Dendritic cell treated with granulocyte-macrophage colony-stimulating factor and Interleukin-4, amounts not matched to agents 40 ng/mL and 50 ng/mL, for 4 days (primary cell): ENCODE data around the gene KRT86.
"Not testable (repeated sequence)": the region's sequence is repeated elsewhere in the genome, so short reads cannot be mapped to it uniquely, and the experiment has no call there.

Experiments used
- H3K27ac Mint-ChIP-seq: one replicate; pipeline ENCODE4 v1.8.0; 2022; ENCODE audit warnings: mild to moderate bottlenecking, mixed read lengths
- H3K27me3 Mint-ChIP-seq: one replicate; pipeline ENCODE4 v1.8.0; 2022; ENCODE audit warnings: mild to moderate bottlenecking, mixed read lengths
- H3K36me3 Mint-ChIP-seq: one replicate; pipeline ENCODE4 v1.8.0; 2022; ENCODE audit warnings: low read depth, mixed read lengths
- H3K4me1 Mint-ChIP-seq: one replicate; pipeline ENCODE4 v1.8.0; 2022; ENCODE audit warnings: low read depth, mixed read lengths
- H3K4me3 Mint-ChIP-seq: one replicate; pipeline ENCODE4 v1.8.0; 2022; ENCODE audit warnings: mild to moderate bottlenecking, moderate library complexity, mixed read lengths
- H3K9me3 Mint-ChIP-seq: one replicate; pipeline ENCODE4 v1.8.0; 2022; ENCODE audit warnings: mixed read lengths
- intact Hi-C: fragments of 100-400 bp; cut with micrococcal nuclease; formaldehyde crosslinking; loops from one replicate; pipeline ENCODE4 v1.15.0; 2022

The KRT86 gene

DNA sequence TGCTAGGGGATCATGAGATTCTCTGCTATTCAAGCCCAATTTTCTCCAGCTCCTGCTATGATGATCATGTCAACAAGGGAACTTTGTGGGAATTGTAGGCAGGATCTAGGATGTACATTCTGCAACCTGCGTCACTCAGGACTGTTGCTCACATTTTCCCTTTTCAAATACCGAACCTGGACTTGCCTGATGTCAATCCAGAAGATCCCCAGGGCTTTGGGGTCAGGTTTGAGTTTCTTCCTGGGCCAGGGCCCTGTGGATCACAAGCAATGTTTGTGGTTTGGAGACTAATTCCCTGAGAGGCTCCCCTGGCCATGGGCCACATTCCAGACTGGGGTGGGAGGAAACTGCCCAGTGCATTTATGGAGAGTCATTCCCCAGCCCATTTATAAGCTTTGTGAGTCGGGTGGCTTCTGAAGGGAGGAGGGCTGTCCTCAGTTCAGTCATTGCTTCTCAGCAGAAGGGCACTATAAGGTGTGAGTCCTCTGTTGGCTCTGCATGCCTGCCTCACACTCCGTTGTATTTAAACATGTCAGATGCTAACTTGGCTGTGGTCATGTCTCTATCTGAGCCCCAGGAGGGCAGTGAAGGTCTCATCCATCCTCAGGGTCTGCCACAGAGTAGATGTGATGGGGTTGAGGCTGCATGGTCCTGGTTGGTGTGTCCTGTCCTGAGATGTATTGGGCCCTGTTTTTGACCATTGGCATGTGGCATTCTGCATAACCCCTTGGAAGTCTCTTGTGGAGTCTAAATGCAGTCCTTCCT lies 6.5 kb downstream of the KRT86 start:
- no peaks in the 10 kb centered on the region for H3K9me3 Mint-ChIP-seq
- no peaks in the 10 kb centered on the region for H3K36me3 Mint-ChIP-seq
- intact Hi-C loops, result no loop called here
- peaks cover 27% of the 10 kb centered on the region for H3K27me3 Mint-ChIP-seq
- peaks cover 28% of the 10 kb centered on the region for H3K4me1 Mint-ChIP-seq
- H3K27ac Mint-ChIP-seq, result no peak overlapping the region
- H3K4me3 Mint-ChIP-seq, result no peak overlapping the region

DNA sequence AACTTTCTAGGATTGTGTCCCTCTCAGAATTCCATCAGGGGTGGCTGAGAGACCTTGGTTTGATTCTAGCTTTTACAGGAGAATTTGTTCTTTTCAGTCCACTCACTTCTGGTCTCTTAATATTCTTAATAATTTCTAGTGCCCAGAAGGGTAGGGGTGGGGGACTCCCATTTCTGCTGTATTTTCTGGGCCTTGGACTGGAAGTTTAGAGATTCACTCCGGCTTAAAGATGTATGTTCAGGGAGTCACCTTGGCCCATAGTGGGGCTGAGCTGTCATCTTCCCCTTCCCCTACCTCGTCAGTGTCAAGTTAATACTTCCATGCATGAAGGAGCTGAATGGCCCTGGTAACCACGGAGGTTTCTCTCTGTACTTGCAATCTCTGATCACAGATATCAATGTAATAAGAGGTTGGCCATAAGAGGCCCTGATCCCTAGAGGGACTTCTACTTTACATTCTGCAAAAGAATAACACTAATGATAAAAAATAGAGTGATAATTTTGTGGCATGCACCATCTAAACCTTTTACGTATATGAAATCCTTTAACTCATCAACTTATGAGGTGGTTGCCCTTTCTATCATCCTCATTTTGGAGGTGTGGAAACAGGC lies 10.2 kb downstream of the KRT86 start:
- Mint-ChIP-seq H3K9me3 (no peaks in the 10 kb centered on the region), H3K4me1 (peaks cover 24% of the 10 kb centered on the region), H3K36me3 (no peaks in the 10 kb centered on the region), H3K27ac (no peak overlapping the region), H3K4me3 (no peak overlapping the region), H3K27me3 (peaks cover 16% of the 10 kb centered on the region)
- intact Hi-C loops, result no loop called here

DNA sequence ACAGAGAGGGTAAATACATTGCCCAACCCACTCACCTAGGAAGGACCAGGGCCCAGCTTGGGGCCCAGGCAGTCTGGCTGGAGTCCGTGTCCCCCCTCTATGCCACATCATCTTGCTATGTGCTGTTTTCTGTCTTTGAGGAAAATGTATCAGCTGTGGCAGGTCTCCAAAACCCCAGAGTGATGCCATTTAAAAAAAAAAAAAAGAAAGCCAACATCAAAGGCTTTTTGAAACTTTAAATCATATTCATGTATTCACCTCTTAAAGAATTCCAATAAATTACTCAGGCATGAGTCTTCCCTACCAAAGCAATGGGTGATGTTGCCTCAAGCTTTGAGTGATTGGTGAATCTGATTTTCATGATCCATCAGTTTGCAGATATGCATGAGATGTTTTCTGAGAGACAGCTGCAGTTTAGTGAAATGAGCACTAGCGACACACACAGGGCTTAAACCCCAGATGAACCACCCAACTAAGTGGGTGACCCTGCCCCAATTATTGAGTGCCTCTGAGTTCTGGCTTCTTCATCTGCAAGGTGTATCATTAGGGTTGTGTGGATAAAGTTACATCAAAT lies 10.8 kb downstream of the KRT86 start:
- peaks cover 15% of the 10 kb centered on the region for H3K27me3 Mint-ChIP-seq
- no peaks in the 10 kb centered on the region for H3K9me3 Mint-ChIP-seq
- intact Hi-C loops, result no loop called here

DNA sequence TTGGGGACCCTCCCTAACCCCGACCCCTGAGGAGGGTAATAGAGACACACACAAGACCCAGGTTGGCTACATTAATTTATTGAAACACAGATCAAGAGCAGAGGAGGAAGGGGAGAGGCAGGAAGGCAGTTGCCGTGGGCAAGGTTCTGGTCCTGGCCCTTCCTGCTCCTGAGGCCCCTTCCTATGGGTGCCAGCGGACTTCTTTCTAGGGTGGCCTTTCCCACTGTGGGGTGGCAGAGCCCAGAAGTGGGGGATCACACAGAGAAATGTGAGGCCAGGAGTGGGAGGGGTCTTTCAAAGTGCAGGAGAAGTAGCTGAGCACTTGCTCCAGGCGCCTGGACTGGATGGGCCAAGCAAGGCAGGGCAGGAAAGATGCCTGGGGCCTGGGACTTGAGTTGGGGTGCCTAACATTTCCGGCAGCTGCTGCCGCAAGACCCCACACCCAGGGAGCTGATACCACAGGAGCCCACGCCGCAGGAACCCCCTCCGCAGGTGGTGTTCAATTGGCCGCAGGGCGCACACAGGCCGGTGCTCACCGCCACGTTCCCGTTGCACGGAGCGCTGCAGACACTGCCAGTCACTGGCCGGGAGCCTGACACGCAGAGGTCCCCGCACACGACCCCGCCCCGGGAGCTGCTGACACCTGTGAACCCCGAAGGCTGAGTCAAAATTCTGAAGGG lies 11.5 kb downstream of the KRT86 start:
- no peak overlapping the region for H3K27ac Mint-ChIP-seq

More for the DNA sequence above, 10.8 kb downstream of the KRT86 start:
- H3K4me1 Mint-ChIP-seq, result peaks cover 18% of the 10 kb centered on the region
- no peak overlapping the region for H3K4me3 Mint-ChIP-seq
- no peak overlapping the region for H3K27ac Mint-ChIP-seq
- no peaks in the 10 kb centered on the region for H3K36me3 Mint-ChIP-seq

DNA sequence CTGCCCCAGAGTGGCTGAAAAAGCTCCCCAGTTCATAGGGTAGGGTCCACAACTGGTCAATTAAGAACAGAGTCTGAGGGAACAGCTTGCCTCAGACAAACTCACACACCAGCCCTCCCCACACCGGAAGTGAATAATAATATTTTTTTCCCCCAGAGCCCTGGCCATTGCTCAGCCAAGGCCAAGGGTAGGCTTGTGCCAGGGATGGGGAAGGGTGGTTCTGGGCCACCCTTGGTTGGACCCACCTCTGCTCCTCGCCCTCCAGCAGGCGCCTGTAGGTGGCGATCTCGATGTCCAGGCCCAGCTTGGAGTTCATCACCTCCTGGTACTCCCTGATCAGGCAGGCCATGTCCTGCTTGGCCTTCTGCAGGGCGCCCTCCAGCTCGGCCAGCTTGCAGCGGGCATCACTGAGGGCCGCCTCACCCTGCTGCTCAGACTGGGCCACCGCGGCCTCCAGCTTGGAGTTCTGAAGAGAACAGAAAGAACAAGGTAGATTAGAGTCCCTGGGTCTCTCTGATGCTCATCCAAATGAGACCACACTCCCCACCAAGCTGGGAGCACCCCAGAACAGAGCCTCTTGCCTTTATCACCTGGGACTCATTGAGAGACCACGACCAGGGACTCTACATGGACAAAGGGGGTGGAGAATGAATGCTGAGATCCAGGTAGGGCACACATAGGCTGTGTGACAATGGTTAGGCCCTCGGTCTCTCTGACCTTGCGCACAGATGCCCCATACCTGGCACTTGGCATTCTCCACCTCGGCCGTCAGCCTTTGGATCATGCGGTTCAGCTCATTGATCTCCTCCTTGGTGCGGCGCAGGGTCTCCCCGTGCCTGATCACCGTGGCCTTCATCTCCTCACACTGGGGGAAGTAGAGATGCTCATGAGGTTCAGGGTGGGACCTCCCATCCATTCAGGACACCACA lies 12.7 kb downstream of the KRT86 start:
- H3K4me3 Mint-ChIP-seq, H3K36me3 Mint-ChIP-seq, H3K27ac Mint-ChIP-seq, intact Hi-C loops, H3K9me3 Mint-ChIP-seq: not testable (repeated sequence)
- Mint-ChIP-seq H3K4me1 (peaks cover 13% of the 10 kb centered on the region), H3K27me3 (peaks cover 22% of the 10 kb centered on the region)

More for the DNA sequence above, 11.5 kb downstream of the KRT86 start:
- Mint-ChIP-seq H3K9me3 (no peaks in the 10 kb centered on the region), H3K4me3 (no peak overlapping the region), H3K27me3 (peaks cover 15% of the 10 kb centered on the region), H3K36me3 (no peaks in the 10 kb centered on the region), H3K4me1 (peaks cover 13% of the 10 kb centered on the region)
- intact Hi-C loops, result no loop called here

DNA sequence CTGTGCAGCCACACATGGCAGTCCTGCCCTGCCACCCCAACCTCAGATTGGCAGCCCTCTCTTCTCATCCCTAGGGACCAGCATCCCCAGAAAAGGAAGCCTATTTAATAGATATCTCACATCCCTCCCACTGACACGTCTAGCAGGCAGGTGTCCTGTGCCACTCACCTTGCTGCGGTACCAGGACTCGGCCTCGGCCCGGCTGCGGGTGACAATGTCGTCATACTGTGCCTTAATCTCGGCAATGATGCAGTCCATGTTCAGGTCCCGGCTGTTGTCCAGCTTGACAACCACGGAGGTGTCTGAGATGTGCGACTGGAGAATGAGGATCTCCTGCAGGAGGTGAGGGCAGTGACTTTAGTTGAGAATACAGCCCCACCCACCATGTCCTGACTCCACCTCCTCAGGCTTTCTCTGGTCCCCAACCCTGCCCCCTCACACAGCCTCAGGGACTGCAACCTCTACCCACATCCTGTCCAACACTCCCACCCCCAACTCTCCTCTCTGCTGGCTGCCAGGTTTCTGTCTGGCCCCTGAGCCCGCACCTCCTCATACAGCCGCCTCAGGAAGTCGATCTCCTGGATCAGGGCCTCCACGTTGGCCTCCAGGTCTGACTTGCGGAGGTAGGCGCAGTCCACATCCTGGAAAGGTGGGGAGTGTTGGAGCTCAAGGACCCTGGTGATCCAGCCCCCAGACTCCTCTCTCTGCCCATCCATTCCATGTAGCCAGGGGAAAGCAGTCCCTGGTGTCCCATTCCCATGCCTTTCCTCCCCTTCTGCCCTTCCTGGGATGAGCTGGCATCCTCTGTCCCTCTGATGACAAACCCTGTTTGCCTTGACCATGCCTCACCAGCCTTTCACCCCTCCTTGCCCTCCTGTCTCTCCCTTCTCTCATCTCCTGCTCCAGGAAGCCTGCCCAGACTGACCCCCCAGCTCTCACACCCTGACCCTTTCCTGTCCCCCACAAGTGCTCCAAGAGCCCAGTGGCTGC lies 13.7 kb downstream of the KRT86 start:
- H3K4me1 Mint-ChIP-seq, result peaks cover 13% of the 10 kb centered on the region
- peak overlapping the region; percentile 1 for H3K27ac Mint-ChIP-seq
- H3K9me3 Mint-ChIP-seq, intact Hi-C loops, H3K36me3 Mint-ChIP-seq, H3K4me3 Mint-ChIP-seq: not testable (repeated sequence)
- peaks cover 25% of the 10 kb centered on the region for H3K27me3 Mint-ChIP-seq

DNA sequence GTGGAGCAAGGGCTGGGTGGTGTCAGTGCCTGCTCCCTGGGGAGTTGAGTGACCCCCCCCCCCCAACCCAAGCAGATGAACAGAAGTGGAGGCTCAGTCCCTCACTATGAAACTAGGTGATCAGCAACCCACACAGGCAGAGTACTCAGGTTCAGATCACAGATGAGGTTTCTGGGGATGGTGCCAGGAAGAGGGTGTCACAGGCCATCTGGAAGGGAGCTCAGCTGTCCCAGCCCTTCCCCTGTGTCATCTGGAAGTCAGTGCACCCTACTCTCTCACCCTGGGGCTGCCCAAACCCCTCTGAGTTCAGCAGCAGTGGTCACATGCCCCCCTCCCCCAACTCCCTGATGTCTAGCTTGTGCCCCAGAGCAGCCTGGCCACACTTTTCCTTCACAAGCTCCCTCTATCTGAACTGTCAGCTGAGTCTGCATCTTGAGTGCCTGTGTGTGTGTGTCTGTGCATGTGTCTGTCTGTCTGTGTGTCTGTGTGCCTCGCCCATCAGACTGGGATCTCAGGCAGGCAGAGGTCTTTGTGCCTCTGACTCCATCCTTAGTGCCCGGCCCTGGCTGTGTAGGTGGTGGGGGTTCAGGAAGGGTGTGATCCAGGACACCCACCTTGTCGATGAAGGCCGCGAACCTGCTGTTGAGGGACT lies 16.2 kb downstream of the KRT86 start:
- H3K27me3 Mint-ChIP-seq, result peaks cover 30% of the 10 kb centered on the region

DNA sequence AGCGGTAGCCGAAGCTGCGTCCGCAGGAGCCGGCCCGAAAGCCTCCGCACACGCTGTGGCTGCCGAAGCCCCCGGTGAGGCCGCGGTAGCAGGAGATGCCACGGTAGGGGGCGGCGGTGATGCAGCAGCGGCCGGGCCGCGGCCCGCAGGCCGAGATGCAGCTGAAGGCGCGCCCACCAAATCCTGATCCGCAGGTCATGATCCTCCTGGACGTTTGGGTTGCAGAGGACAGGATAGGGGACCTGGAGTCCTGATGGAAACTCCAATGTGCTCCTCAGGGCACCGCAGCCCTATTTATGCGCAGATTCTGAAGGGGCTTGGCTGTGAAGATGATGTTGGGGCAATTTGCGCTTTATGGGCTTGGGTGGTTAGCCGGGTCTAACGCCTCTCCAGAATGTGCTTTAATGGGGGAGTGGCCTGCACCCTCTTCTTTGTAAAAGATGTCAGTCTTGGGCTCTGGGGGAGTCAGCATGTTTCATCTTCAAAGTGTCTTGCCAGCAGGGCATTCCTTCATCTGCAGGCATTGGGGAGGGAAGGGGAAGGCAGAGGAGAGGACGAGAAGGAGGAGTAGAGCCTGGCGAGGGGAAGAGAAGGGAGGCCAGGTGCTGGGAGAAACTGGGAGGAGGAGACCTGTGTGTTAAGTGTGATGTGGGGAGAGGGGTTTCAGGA lies 17.0 kb downstream of the KRT86 start, which contains the start of gene KRT81:
KRT81 (minus strand) TSS at position 268 of the 669 bp plus-strand sequence; CDS start at position 199, 69 bp downstream.
- Mint-ChIP-seq H3K27me3 (peaks cover 30% of the 10 kb centered on the region), H3K4me3 (no peak within 1 kb of the TSS), H3K36me3 (no peaks in the 10 kb centered on the region), H3K9me3 (no peaks in the 10 kb centered on the region), H3K27ac (no peak within 1 kb of the TSS), H3K4me1 (peaks cover 40% of the 10 kb centered on the region)
- intact Hi-C loops, result no loop called here

More for the DNA sequence above, 16.2 kb downstream of the KRT86 start:
- H3K27ac Mint-ChIP-seq, intact Hi-C loops, H3K36me3 Mint-ChIP-seq, H3K9me3 Mint-ChIP-seq, H3K4me3 Mint-ChIP-seq: not testable (repeated sequence)
- peaks cover 32% of the 10 kb centered on the region for H3K4me1 Mint-ChIP-seq

DNA sequence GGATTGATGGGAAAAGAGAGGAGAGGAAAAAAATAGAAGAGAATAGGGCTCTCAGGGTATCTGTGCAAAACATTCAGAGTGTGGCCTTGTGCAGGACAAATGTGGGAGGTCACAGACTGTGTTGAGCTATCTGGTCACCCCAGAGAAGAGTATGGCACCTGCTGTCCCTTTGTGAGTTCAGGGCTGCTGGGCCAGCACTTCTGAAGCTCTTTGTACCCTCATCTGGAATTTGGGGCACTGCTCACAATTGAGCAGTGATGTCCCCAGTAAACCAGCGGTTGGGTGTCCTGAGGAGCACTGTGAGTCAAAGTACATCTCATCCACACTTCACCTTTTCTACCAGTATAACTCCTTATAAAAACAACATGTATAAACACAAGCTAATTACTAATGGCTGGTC lies 19.5 kb downstream of the KRT86 start:
- no peaks in the 10 kb centered on the region for H3K36me3 Mint-ChIP-seq
- H3K4me1 Mint-ChIP-seq, result peaks cover 33% of the 10 kb centered on the region
- no peaks in the 10 kb centered on the region for H3K9me3 Mint-ChIP-seq
- H3K27ac Mint-ChIP-seq, result no peak overlapping the region
- H3K27me3 Mint-ChIP-seq, result peaks cover 31% of the 10 kb centered on the region
- intact Hi-C loops, result no loop called here
- no peak overlapping the region for H3K4me3 Mint-ChIP-seq

DNA sequence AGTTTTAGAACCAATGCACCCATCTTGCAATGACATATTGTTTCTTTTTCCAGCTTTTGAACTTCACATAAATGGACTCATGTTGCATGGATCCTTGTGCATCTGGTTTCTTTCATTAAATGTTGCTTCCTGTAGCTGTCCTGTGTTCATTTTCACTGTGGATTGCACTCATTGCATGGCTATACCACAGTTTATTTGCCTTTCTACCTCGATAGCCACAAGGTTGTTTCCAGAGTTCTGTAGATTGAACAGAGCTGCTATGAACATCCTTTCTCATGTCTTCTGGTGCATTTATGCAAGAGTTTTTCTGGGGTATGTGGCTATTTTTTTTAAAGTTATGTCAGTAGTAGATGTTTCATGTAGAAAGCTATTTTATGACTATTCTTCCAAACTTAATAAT lies 20.4 kb downstream of the KRT86 start:
- no peaks in the 10 kb centered on the region for H3K36me3 Mint-ChIP-seq
- H3K27ac Mint-ChIP-seq, result no peak overlapping the region
- intact Hi-C loops, result no loop called here
- peaks cover 37% of the 10 kb centered on the region for H3K27me3 Mint-ChIP-seq
- H3K9me3 Mint-ChIP-seq, result no peaks in the 10 kb centered on the region
- peaks cover 33% of the 10 kb centered on the region for H3K4me1 Mint-ChIP-seq
- H3K4me3 Mint-ChIP-seq, result no peak overlapping the region

DNA sequence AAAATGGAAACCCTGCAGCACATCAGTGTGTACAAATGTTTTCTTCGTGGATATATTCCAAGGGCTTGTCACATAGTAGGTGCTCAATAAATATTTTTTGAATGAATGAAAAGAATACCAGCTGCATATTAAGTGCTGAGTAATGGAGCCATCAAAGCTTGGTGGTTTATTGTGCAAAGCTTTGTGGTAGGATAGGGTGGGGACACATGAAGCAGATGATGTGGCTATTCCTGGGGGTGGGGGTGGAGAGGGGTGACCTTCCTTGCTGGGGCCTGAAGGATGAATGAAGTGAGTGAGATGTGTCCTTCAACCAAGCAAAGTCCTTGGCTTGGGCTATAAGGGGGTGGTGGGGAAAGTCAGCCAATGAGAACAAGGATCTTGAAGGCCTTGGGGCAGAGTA lies 21.2 kb downstream of the KRT86 start:
- Mint-ChIP-seq H3K27me3 (peaks cover 37% of the 10 kb centered on the region), H3K27ac (no peak overlapping the region), H3K4me3 (no peak overlapping the region), H3K36me3 (no peaks in the 10 kb centered on the region), H3K4me1 (peaks cover 33% of the 10 kb centered on the region), H3K9me3 (no peaks in the 10 kb centered on the region)
- intact Hi-C loops, result no loop called here
